CD4-positive, alpha-beta T cell treated with Interleukin-4 for 4 hours (primary cell): Measurements from ENCODE around the gene ZFYVE16.
A peak's percentile ranks its signal among the peaks of the same experiment; 100 is the strongest.
"Not testable (repeated sequence)": the region's sequence is repeated elsewhere in the genome, so short reads cannot be mapped to it uniquely, and the experiment has no call there.

Experiments used
- DNase-seq: peaks from one replicate; pipeline ENCODE4 v3.0.0-alpha.2; 2020

ZFYVE16 gene

GRCh38 chr5:80407735-80408483 lies at the start of gene ZFYVE16:
ZFYVE16 (plus strand) TSS chr5:80408064; CDS start chr5:80434148, 26,084 bp downstream.
- peak; percentile 97 for DNase-seq

- DNase-seq = no peak
Measured at GRCh38 chr5:80360914-80361444, 46.9 kb upstream of the ZFYVE16 start.

- no peak for DNase-seq
Measured at GRCh38 chr5:80364892-80365291, 43.0 kb upstream of the ZFYVE16 start.

GRCh38 chr5:80368661-80369480 lies 39.0 kb upstream of the ZFYVE16 start:
- no peak for DNase-seq

GRCh38 chr5:80369521-80369920 lies 38.3 kb upstream of the ZFYVE16 start:
- no peak for DNase-seq

- no peak for DNase-seq
Measured at GRCh38 chr5:80370390-80370789, 37.5 kb upstream of the ZFYVE16 start.

- no peak for DNase-seq
Measured at GRCh38 chr5:80372780-80373179, 35.1 kb upstream of the ZFYVE16 start.

GRCh38 chr5:80374188-80374587 lies 33.7 kb upstream of the ZFYVE16 start:
- no peak for DNase-seq

- DNase-seq = no peak
Measured at GRCh38 chr5:80376557-80376956, 31.3 kb upstream of the ZFYVE16 start.

- no peak for DNase-seq
Measured at GRCh38 chr5:80382488-80382887, 25.4 kb upstream of the ZFYVE16 start.

GRCh38 chr5:80387063-80387768 lies 20.6 kb upstream of the ZFYVE16 start:
- DNase-seq = no peak

GRCh38 chr5:80389580-80389979 lies 18.3 kb upstream of the ZFYVE16 start:
- no peak for DNase-seq

GRCh38 chr5:80390413-80390812 lies 17.5 kb upstream of the ZFYVE16 start:
- not testable (repeated sequence) for DNase-seq

GRCh38 chr5:80391267-80391666 lies 16.6 kb upstream of the ZFYVE16 start:
- DNase-seq = not testable (repeated sequence)

- peak; percentile 14 for DNase-seq
Measured at GRCh38 chr5:80399526-80400239, 8.2 kb upstream of the ZFYVE16 start.

- DNase-seq = not testable (repeated sequence)
Measured at GRCh38 chr5:80400368-80400767, 7.5 kb upstream of the ZFYVE16 start.

GRCh38 chr5:80403782-80404181 lies 4.1 kb upstream of the ZFYVE16 start:
- no peak for DNase-seq

GRCh38 chr5:80406980-80407734 lies 707 bp upstream of the ZFYVE16 start:
- peak; percentile 4 for DNase-seq

GRCh38 chr5:80408484-80409366 lies 861 bp downstream of the ZFYVE16 start:
- peak; percentile 17 for DNase-seq

- DNase-seq = no peak
Measured at GRCh38 chr5:80409367-80409966, 1.6 kb downstream of the ZFYVE16 start.
